HG03066 (cell line): ENCODE measurements around the gene IL2RA.

Experiments
- ATAC-seq: cut with Tn5 transposase; IDR thresholded peaks from one replicate; pipeline ENCODE4 v1.9.1; 2021; ENCODE audit warnings: low read depth; ENCODE audit not compliant: unreplicated experiment

IL2RA gene

GRCh38 chr10:6061056-6061455 lies 1.1 kb downstream of the IL2RA start:
- ATAC-seq, result no peak

DNA sequence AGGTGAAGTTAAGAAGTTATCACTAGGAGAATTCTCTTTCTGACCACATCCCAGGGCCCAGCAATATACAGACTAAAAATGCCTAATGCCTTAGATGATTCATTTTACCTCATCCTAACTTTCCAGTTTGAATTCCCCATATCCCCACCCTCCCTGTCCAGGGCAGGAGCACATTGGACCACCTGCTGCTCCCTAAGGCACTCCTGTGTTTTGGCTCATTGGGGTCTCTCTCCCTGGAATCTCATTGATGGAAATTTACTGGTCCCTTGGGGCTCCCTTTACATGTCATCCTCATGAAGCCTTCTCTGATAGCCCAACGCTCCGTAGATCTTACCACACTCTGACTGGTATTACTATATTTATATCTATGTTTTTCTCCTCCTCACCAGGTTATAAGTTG lies 2.7 kb downstream of the IL2RA start:
- ATAC-seq, result no peak

DNA sequence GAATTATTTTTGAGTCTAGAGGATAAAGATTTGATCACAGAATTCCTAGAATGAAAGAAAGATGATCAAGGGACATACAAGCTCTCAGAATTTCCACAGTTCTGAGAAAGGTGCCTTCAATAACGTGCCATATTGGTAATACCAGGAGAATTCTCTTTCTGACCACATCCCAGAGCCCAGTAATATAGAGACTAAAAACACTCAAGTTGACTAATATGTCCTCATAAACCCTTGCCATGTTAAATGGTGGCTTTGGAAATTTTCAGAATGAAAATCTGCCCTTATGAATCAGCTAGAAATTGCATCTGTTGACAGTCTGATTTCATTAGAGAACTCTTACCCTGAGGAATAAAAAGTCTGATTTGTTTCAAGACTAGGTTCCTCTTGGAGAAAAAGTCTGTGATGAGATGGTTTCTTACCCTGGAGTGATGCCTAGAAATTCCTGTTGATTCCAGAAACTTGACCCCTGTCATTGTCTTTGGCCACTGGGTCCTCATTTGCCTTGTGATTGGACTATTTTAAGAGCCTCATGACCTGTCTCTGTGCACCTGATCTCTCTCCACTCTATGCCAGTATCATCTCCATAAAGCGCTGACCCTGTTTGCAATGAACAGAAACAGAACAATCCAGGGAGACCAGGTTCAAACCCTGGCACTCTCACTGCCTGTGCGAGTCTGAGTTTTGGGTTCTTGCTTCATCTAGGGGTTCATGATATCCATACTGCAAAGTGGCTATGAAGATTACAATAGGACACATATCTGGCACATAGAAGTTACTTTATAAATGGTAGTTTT lies 3.3 kb downstream of the IL2RA start:
- no peak for ATAC-seq

GRCh38 chr10:6056411-6057135 lies 5.6 kb downstream of the IL2RA start:
- ATAC-seq, result no peak

GRCh38 chr10:6055929-6056328 lies 6.2 kb downstream of the IL2RA start:
- ATAC-seq, result no peak

GRCh38 chr10:6054884-6055283 lies 7.3 kb downstream of the IL2RA start:
- ATAC-seq, result no peak

DNA sequence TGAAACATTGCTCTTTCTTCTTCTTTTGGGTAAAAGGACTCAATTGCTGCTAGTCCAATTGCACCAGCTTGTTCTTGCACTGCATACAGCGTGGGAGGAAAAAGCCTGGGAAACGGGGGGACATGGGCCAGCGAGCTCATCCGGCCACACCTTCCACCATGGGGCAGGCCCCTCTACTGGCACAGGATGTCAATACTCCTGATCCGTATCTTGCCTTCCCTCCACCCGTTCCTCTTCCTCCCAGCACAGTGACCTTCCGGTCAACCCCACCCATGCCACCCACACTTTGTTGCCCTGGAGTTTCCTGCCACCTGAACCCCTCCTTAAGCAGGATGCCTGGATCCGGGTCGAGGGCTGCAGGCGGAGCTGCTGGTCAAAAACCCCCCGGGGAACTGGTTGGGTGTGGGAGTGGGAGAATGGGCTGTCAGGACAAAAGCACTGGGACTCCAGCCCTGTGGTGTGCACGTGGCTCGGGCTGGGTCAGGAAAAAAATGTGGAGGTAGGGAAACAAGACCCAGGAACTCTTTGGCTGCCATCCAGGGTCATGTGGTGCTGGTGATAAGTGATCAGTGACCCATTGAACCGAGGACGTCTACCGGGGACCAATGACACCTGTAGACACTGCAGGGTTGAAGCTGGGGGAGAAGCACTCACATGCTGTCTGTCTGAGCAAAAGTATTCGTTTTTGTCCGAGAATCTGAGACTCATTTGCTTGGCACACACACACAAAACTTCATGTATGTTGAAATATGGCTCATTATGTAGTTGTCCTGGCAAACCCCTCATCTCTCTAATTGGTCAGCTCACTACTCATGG lies 8.1 kb downstream of the IL2RA start:
- no peak for ATAC-seq

DNA sequence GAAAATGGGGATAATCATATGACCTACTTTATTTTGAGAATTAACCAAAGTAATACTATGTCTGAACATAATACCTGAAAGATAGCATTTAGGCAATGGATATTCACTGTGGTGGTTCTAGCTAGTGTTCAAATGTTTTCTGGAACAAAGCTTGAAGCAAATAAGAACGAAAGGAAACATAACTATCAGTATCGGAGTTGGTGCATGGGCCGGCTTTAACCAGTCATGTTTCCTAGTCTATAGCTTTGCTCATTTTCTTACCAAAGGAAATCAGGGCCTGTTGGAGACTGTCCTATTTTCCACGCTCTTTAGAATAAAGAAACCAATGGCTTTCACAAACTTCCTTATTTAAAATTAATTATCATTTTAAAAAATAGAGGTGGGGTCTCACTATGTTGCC lies 8.9 kb downstream of the IL2RA start:
- ATAC-seq, result no peak

GRCh38 chr10:6052247-6053221 lies 9.6 kb downstream of the IL2RA start:
- peak; percentile 21 for ATAC-seq

DNA sequence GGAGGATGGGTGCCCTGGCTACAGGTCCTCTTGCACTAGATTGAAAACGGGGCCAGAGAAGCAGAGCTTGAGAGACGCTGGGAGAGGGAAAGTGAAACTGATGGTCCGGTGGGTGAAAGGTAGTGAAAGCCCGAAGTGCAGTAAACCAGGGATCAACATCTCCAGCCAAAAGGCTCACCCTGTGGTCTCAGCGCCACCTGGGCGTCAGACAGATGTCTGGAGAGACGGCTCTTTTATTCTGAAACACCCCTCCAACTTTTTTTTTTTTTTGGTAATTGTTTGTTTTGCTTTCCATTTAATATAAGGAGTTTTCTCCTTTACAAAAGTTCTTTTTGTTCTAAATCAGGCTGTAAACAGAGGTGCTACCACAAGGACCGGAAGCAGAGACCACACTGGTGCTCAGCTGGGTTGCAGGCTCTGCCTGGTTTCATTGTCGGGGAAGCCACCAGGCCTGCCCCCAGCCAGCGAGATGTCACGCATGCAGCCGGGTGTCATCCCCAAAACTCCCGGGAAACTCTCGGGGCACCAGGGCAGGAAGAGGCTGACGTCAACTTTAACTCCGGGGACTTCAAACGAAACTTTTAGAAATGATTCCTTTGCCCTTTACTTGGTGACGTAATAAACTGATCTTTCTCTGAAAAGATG lies 11.2 kb downstream of the IL2RA start:
- peak; percentile 70 for ATAC-seq

GRCh38 chr10:6049031-6049400 lies 13.2 kb downstream of the IL2RA start:
- no peak for ATAC-seq

DNA sequence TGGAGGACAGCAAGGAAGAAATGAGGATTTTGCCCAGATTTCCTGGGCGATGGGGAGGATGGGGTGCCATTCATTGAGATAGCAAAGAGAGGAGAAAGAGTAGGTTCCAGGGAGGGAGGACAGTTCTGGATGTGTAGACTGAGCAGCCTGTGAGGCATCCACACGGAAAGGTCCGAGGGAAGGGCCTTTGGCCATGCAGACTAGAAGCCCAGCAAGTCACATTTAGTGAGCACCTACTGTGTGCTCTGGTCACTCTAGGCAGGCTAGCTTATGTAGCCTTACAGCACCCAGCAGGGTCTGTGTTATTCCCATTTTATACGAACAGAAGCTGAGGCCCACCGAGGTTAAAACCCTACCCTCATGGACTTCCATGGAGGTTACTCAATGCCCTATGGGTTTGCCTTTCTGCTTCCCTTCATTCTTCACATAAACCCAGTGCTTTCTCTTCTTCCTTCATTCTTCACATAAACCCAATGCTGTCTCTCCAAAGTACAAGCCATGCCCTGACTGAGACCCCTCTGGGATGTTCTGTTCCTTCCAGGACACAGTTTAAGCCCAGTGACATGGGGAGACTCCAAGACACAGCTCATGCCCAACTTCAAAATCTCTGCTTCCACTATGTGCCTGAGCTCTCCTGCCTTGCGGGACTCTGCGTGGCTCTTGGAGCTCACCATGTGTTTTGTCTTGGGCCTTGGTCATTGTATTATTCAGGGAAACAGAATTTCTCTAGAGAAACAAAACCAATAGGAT lies 13.7 kb downstream of the IL2RA start:
- ATAC-seq, result no peak

DNA sequence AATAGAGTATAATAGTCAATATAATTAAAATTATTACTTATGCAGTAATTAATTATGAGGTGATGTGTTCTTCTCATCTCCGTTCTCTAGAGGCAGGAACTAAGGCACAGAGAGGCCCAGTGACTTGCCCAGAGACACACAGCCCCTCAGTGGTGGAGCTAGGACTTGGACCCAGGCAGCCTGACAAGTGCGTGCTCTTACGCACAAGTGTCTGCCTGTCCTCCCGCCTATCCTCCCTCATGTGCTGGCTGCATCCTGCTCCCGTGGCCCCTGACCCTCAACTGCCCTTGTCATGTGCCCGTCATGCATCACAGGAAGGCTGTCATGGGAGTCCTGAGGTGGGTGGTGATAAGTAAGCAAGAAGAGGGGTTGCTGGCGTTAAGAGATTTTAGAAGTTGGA lies 14.3 kb downstream of the IL2RA start:
- ATAC-seq, result no peak

GRCh38 chr10:6046773-6047611 lies 15.2 kb downstream of the IL2RA start:
- no peak for ATAC-seq

DNA sequence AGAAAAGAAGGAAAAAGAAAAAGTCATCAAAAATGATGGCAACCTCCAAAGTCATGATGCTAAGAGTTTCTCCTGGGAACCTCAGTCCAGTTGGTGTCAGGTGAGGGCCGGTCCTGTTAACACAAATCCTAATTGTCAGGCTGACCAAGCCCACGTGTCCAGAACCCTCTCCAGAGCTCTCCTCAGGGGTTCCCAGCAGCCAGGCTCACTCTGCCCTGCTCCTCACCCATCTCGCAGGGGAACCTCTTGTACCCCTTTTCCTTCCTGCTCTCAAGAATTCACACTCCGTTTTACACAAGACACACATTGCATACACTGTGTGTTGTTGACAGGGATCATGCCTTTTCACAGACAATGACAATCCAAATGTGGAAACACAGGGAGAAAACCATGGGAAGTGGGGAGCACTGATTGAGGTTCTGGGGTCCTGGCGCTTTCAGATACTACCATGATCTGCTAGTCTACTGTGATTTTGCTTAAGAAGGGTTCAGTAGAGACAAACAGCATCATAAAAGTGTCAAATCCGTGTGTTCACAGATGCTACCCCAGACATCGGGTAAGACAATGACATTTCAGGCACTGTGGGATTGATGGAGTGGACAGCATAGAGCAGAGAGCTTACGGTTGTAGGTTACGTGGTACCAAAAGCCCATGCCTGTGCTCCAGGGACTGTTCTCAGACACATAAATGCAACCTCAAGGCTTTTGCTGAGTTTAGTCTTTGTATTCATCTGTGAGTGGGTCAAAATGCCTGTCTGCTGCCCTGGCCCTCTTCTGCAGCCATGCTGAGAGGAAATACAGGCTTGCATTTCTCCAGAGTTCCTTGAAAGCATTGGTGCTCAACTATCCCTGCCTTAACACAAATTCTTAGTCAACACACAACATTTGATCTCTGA lies 16.0 kb downstream of the IL2RA start:
- no peak for ATAC-seq

- no peak for ATAC-seq
These were observed 16.8 kb downstream of the IL2RA start for GRCh38 chr10:6045314-6045848.

DNA sequence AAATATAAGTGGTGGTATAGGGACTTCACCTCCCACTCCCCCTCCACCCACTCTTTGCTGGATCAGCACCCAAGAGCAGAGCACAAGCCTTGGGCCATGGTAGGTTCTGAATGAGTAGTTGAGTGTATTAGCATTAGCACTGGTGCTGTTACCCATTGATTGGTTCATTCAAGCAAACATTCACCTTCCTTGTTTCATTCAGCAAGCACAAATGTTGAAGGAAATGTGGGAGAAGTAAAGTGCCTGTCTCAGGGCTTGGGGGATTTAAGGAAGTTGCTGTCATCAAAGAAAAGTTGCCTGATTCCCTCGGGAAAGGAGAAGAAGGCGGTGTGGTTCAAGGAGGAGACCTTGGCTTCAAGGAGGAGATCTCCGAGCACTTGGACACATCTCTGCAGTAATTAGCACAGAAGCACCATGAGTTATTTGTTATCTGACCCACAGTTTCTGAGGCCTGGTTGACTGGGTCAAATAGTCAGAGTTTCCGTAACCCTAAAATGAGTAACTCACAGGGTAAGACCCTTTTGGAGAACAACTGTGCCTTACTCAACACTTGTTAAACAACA lies 17.3 kb downstream of the IL2RA start:
- ATAC-seq, result no peak
